ACC112 (cell line): ENCODE results near the gene ACOT4.
"Not testable (repeated sequence)": the region's sequence is repeated elsewhere in the genome, so short reads cannot be mapped to it uniquely, and the experiment has no call there.

Experiments
- H2AFZ ChIP-seq: fragments of 200-600 bp; sonication (generic); one replicate; pipeline ENCODE4 v1.6.0; 2017; ENCODE audit warnings: antibody characterized with exemption, low read length; ENCODE audit not compliant: unreplicated experiment
- H3K27ac ChIP-seq: fragments of 200-600 bp; sonication (generic); 2 replicates; pipeline ENCODE4 v1.5.1; 2014; ENCODE audit warnings: low read depth, mild to moderate bottlenecking, antibody characterized with exemption, low read length, moderate library complexity
- H3K27me3 ChIP-seq: fragments of 200-600 bp; sonication (generic); 2 replicates; pipeline ENCODE4 v1.6.1; 2014; ENCODE audit warnings: mild to moderate bottlenecking, antibody characterized with exemption, low read length, moderate library complexity, mixed read lengths; ENCODE audit not compliant: insufficient read depth
- H3K36me3 ChIP-seq: fragments of 200-600 bp; sonication (generic); 2 replicates; pipeline ENCODE4 v1.6.1; 2016; ENCODE audit warnings: mild to moderate bottlenecking, antibody characterized with exemption, low read length, moderate library complexity, mixed read lengths; ENCODE audit not compliant: insufficient read depth
- H3K4me1 ChIP-seq: fragments of 200-600 bp; sonication (generic); one replicate; pipeline ENCODE4 v1.6.1; 2016; ENCODE audit warnings: low read length, mixed read lengths; ENCODE audit not compliant: insufficient read depth, unreplicated experiment, control insufficient read depth
- H3K4me3 ChIP-seq: fragments of 200-600 bp; sonication (generic); 2 replicates; pipeline ENCODE4 v1.5.1; 2014; ENCODE audit warnings: mild to moderate bottlenecking, low read depth, low read length
- H3K79me2 ChIP-seq: fragments of 200-600 bp; sonication (generic); one replicate; pipeline ENCODE4 v1.6.0; 2016; ENCODE audit warnings: low read length; ENCODE audit not compliant: control insufficient read depth, unreplicated experiment, insufficient read depth

The ACOT4 gene

DNA sequence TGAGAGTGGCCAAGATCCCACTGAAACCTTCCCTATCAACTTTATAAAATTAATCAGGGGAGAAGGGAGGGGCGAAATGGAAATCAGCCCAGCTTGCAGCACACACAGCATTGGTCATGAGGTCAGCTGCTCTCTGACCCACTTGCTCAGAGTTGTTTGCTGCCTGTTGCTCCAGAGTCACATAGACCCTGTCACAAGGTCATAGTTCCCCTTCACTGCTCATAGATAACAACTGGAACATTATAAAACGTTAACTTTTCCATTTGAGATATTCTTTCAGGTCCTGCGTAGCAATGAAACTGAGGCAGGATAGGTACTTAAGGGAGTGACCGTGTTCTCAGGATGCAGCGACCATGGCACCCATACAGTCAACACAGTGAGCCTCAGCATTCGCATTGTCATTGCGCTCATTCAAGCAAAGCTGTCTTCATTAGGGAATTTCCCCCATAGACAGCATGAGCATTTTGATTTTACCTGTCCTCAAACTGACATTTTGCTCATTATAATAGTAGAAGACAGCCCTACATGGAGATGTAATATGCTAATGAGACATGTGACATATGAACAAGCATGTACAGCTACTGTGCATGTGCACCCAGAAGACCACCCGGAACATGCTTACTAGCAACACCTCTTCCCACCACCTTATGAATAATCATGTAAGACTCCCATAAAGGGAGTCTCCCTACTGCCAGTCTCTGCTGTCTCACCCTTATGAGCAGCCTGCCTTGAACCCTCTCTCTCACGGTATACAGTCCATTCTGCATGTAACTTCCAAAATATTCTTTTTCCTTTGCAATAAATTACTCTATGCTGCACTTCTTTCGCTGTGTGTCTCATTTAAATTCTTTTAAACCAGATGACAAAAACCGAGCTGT lies 9.3 kb upstream of the ACOT4 start:
- not testable (repeated sequence) for H3K4me1 ChIP-seq, H3K36me3 ChIP-seq, H3K27me3 ChIP-seq, H3K79me2 ChIP-seq, H2AFZ ChIP-seq, H3K4me3 ChIP-seq, H3K27ac ChIP-seq

GRCh38 chr14:73588695-73589094 lies 3.0 kb upstream of the ACOT4 start:
- H3K4me3 ChIP-seq = no peak overlapping the region
- no peak overlapping the region for H2AFZ ChIP-seq
- H3K4me1 ChIP-seq = no peaks in the 10 kb centered on the region
- H3K27ac ChIP-seq = no peak overlapping the region
- H3K79me2 ChIP-seq = no peaks in the 10 kb centered on the region
- H3K36me3 ChIP-seq = no peaks in the 10 kb centered on the region
- H3K27me3 ChIP-seq = 0 out of 2 replicates have a peak, but pooled peaks cover 2% of the 10 kb centered on the region

- Histone ChIP-seq H3K79me2 (no peaks in the 10 kb centered on the region), H3K27ac (no peak overlapping the region), H3K36me3 (no peaks in the 10 kb centered on the region), H2AFZ (no peak overlapping the region), H3K4me3 (no peak overlapping the region), H3K4me1 (no peaks in the 10 kb centered on the region), H3K27me3 (0 out of 2 replicates have a peak, but pooled peaks cover 2% of the 10 kb centered on the region)
Observed at GRCh38 chr14:73589116-73589515, 2.6 kb upstream of the ACOT4 start.

GRCh38 chr14:73590673-73591004 lies 1.0 kb upstream of the ACOT4 start:
- H3K27ac ChIP-seq, H2AFZ ChIP-seq, H3K4me1 ChIP-seq, H3K27me3 ChIP-seq, H3K36me3 ChIP-seq, H3K79me2 ChIP-seq, H3K4me3 ChIP-seq: not testable (repeated sequence)

DNA sequence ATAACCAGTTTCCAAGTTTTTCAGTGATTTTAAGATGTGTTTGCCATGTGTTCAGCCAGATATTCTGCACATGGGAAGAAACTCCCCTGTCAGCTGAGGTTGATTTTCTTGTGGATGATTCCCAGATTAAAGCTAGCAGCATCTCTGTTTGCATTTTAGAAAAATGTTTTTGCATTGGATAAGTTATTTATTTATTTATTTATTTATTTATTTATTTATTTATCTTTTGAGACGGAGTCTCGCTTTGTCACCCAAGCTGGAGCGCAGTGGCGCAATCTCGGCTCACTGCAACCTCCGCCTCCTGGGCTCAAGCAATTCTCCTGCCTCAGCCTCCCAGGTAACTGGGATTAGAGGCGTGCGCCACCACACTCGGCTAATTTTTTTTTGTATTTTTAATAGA lies 2.8 kb downstream of the ACOT4 start:
- Histone ChIP-seq H2AFZ (no peak overlapping the region), H3K27ac (no peak overlapping the region), H3K27me3 (0 out of 2 replicates have a peak, but pooled peaks cover 2% of the 10 kb centered on the region), H3K36me3 (no peaks in the 10 kb centered on the region), H3K4me1 (no peaks in the 10 kb centered on the region), H3K4me3 (no peak overlapping the region), H3K79me2 (no peaks in the 10 kb centered on the region)

- no peak overlapping the region for H3K27ac ChIP-seq
Observed at GRCh38 chr14:73599499-73599898, 7.8 kb downstream of the ACOT4 start.

GRCh38 chr14:73602994-73603393 lies 11.3 kb downstream of the ACOT4 start:
- no peaks in the 10 kb centered on the region for H3K4me1 ChIP-seq
- H3K79me2 ChIP-seq = no peaks in the 10 kb centered on the region
- H2AFZ ChIP-seq = no peak overlapping the region
- H3K4me3 ChIP-seq = no peak overlapping the region
- no peaks in the 10 kb centered on the region for H3K27me3 ChIP-seq
- no peak overlapping the region for H3K27ac ChIP-seq
- H3K36me3 ChIP-seq = no peaks in the 10 kb centered on the region

More at GRCh38 chr14:73599499-73599898, 7.8 kb downstream of the ACOT4 start:
- Histone ChIP-seq H3K27me3 (no peaks in the 10 kb centered on the region), H3K4me1 (no peaks in the 10 kb centered on the region), H3K79me2 (no peaks in the 10 kb centered on the region), H3K4me3 (no peak overlapping the region), H2AFZ (no peak overlapping the region), H3K36me3 (no peaks in the 10 kb centered on the region)

GRCh38 chr14:73606271-73606670 lies 14.6 kb downstream of the ACOT4 start:
- no peak overlapping the region for H3K27ac ChIP-seq
- no peak overlapping the region for H3K4me3 ChIP-seq
- no peaks in the 10 kb centered on the region for H3K36me3 ChIP-seq
- peaks cover 6% of the 10 kb centered on the region for H3K4me1 ChIP-seq
- H3K79me2 ChIP-seq = no peaks in the 10 kb centered on the region
- no peak overlapping the region for H2AFZ ChIP-seq
- H3K27me3 ChIP-seq = no peaks in the 10 kb centered on the region

GRCh38 chr14:73607241-73607640 lies 15.6 kb downstream of the ACOT4 start:
- Histone ChIP-seq H3K4me3 (no peak overlapping the region), H3K36me3 (no peaks in the 10 kb centered on the region), H2AFZ (no peak overlapping the region), H3K27ac (no peak overlapping the region), H3K27me3 (no peaks in the 10 kb centered on the region), H3K79me2 (no peaks in the 10 kb centered on the region), H3K4me1 (peaks cover 9% of the 10 kb centered on the region)

DNA sequence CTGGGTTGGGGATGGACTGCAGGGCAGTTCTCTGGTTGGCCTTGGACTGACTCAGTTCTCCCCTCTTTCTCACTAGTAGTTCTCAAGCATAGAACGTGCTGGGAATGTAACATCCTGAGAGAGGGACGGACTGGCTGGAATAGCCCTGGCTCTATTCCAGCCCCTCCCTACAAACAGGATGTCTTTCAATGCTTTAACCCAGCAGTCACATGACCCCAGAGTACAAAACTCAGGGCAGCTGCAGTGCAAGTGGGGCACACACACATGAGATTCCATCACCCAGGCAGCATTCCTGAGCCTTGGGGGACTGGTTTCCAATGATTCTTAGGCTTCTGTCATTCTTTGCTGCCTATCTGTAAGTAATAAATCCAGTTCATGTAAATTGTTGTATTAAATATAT lies 19.0 kb downstream of the ACOT4 start:
- H3K4me1 ChIP-seq = peaks cover 9% of the 10 kb centered on the region
- no peak overlapping the region for H3K4me3 ChIP-seq
- H3K27me3 ChIP-seq = no peaks in the 10 kb centered on the region
- no peak overlapping the region for H2AFZ ChIP-seq
- no peaks in the 10 kb centered on the region for H3K36me3 ChIP-seq
- H3K79me2 ChIP-seq = no peaks in the 10 kb centered on the region
- no peak overlapping the region for H3K27ac ChIP-seq

- Histone ChIP-seq H3K4me1 (peaks cover 9% of the 10 kb centered on the region), H3K27me3 (no peaks in the 10 kb centered on the region), H2AFZ (peak within 1 kb of the TSS; percentile 83), H3K79me2 (no peaks in the 10 kb centered on the region), H3K27ac (peak within 1 kb of the TSS; percentile 6; the same call in 1 of the 2 replicates), H3K4me3 (peak within 1 kb of the TSS; percentile 80), H3K36me3 (no peaks in the 10 kb centered on the region)
Observed at GRCh38 chr14:73612339-73613045, 20.8 kb downstream of the ACOT4 start, which contains the start of gene ACOT6. TSS of gene ACOT6 (plus strand) at chr14:73612517. CDS start at chr14:73612572, 55 bp downstream.
